Breast epithelium (tissue), 3 donors: ENCODE measurements around the gene NECTIN1.

Source experiments
- CTCF ChIP-seq, 3 donors: fragments of 450-650 bp; IDR thresholded peaks; one replicate each; pipeline ENCODE4 v1.5.1; 2016 to 2017; ENCODE audit warnings: antibody characterized with exemption in 3 of 3, mild to moderate bottlenecking in 3 of 3, moderate library complexity in 3 of 3
- POLR2A ChIP-seq: fragments of 450-650 bp; IDR thresholded peaks from one replicate; pipeline ENCODE4 v1.6.1; 2016; ENCODE audit warnings: antibody characterized with exemption, mild to moderate bottlenecking, moderate library complexity
- POLR2AphosphoS5 ChIP-seq, 3 donors: sonication (generic); formaldehyde crosslinking; IDR thresholded peaks; one replicate each; pipeline ENCODE4 v1.6.1; 2017; ENCODE audit warnings: antibody characterized with exemption in 3 of 3

GRCh38 chr11:119728211-119728626, 781 bp downstream of the NECTIN1 start:
- TF ChIP-seq CTCF (IDR thresholded peaks at IDR 0.05) = no peak
- no peak for TF ChIP-seq POLR2AphosphoS5 (IDR thresholded peaks at IDR 0.05)
- no peak for TF ChIP-seq POLR2A
